Epithelial cell of prostate (primary cell): ENCODE data around the gene SPRR2E.
A peak's percentile ranks its signal among the peaks of the same experiment; 100 is the strongest.
"Not testable (repeated sequence)": the region's sequence is repeated elsewhere in the genome, so short reads cannot be mapped to it uniquely, and the experiment has no call there.

Source experiments
- DNase-seq: peaks from one replicate; pipeline ENCODE4 v3.0.0-alpha.2; 2011; ENCODE audit warnings: low read depth, low spot score
- H3K27ac ChIP-seq: fragments of 450-650 bp; 2 replicates; pipeline ENCODE4 v1.5.1; 2017; ENCODE audit warnings: mild to moderate bottlenecking

Gene SPRR2E

GRCh38 chr1:153072806-153073726 lies 21.3 kb downstream of the SPRR2E start:
- no peak for DNase-seq
- no peak overlapping the region for H3K27ac ChIP-seq

GRCh38 chr1:153071511-153071910 lies 22.8 kb downstream of the SPRR2E start, which contains the start of gene SPRR2B:
Gene SPRR2B (minus strand): TSS chr1:153071611. CDS start chr1:153070839, 772 bp downstream.
- DNase-seq, result no peak
- no peak within 1 kb of the TSS for H3K27ac ChIP-seq

GRCh38 chr1:153070243-153070642 lies 24.1 kb downstream of the SPRR2E start:
- DNase-seq, result no peak
- no peak overlapping the region for H3K27ac ChIP-seq

GRCh38 chr1:153058826-153059784 lies 35.2 kb downstream of the SPRR2E start:
- no peak overlapping the region for H3K27ac ChIP-seq
- DNase-seq, result no peak

GRCh38 chr1:153058154-153058553 lies 36.2 kb downstream of the SPRR2E start:
- peak overlapping the region; percentile 28 for H3K27ac ChIP-seq

GRCh38 chr1:153057375-153057774 lies 37.0 kb downstream of the SPRR2E start, which contains the start of gene SPRR2A:
Gene SPRR2A (minus strand): TSS chr1:153057512. CDS start chr1:153056735, 777 bp downstream.
- H3K27ac ChIP-seq, result peak within 1 kb of the TSS; percentile 28
- DNase-seq, result no peak

More at GRCh38 chr1:153058154-153058553, 36.2 kb downstream of the SPRR2E start:
- no peak for DNase-seq

GRCh38 chr1:153056111-153056510 lies 38.2 kb downstream of the SPRR2E start:
- not testable (repeated sequence) for DNase-seq, H3K27ac ChIP-seq

- no peak for DNase-seq
- no peak overlapping the region for H3K27ac ChIP-seq
Measured at GRCh38 chr1:153049211-153049610, 45.1 kb downstream of the SPRR2E start.
